Vagina (tissue), 2 donors: Measurements from ENCODE around the gene PCGF1. TPM values are rescaled to one million over a fixed set of nuclear protein-coding genes. Genes with fewer than 3 reads are reported as not detected.

Experiments
- DNase-seq, 2 donors: peaks; one replicate each; pipeline ENCODE4 v3.0.0-alpha.2; 2017; ENCODE audit errors: extremely low spot score in 2 of 2
- H3K27ac ChIP-seq: fragments of 200-600 bp; sonication (generic); one replicate; pipeline ENCODE4 v1.5.1; 2019
- H3K27me3 ChIP-seq: fragments of 200-600 bp; sonication (generic); one replicate; pipeline ENCODE4 v1.5.1; 2019
- H3K36me3 ChIP-seq, 2 donors: fragments of 200-600 bp; sonication (generic); one replicate each; pipeline ENCODE4 v1.5.1; 2017 to 2019
- H3K4me1 ChIP-seq: fragments of 200-600 bp; sonication (generic); one replicate; pipeline ENCODE4 v1.5.1; 2019
- H3K4me3 ChIP-seq, 2 donors: fragments of 200-600 bp; sonication (generic); 1 replicate in 1 of 2; 2 replicates in 1 of 2; pipeline ENCODE4 v1.5.1; 2016 to 2019
- H3K9me3 ChIP-seq: fragments of 200-600 bp; sonication (generic); one replicate; pipeline ENCODE4 v1.5.1; 2019
- POLR2A ChIP-seq, 2 donors: fragments of 450-650 bp; IDR thresholded peaks; one replicate each; pipeline ENCODE4 v1.6.1; 2017; ENCODE audit warnings: antibody characterized with exemption in 2 of 2, mild to moderate bottlenecking in 2 of 2, moderate library complexity in 2 of 2
- POLR2AphosphoS5 ChIP-seq, 2 donors: sonication (generic); formaldehyde crosslinking; IDR thresholded peaks; one replicate each; pipeline ENCODE4 v1.9.0; 2017; ENCODE audit warnings: antibody characterized with exemption in 2 of 2, mild to moderate bottlenecking in 2 of 2, low read depth in 1 of 2; ENCODE audit not compliant: insufficient read depth in 1 of 2
- intact Hi-C: fragments of 100-400 bp; cut with DNase I; formaldehyde crosslinking; loops from one replicate; pipeline ENCODE4 v1.15.1; 2023
- total RNA-seq: library from RNA; depleted of rRNA; stranded (reverse); fragments of >200 nt; gene quantifications from one replicate; pipeline ENCODE4 v1.2.3, GENCODE V29; 2016
- TF ChIP-seq, protein P1 (sequence below), 3 experiments: fragments of 450-650 bp in 2 of 3; fragments of 200-600 bp in 1 of 3; sonication (generic) in 1 of 3; IDR thresholded peaks; one replicate each; pipeline ENCODE4 v1.5.1; 2017 to 2019; ENCODE audit warnings: antibody characterized with exemption in 3 of 3, mild to moderate bottlenecking in 2 of 3, moderate library complexity in 2 of 3

PCGF1 gene
- 14.7 TPM for total RNA-seq

DNA sequence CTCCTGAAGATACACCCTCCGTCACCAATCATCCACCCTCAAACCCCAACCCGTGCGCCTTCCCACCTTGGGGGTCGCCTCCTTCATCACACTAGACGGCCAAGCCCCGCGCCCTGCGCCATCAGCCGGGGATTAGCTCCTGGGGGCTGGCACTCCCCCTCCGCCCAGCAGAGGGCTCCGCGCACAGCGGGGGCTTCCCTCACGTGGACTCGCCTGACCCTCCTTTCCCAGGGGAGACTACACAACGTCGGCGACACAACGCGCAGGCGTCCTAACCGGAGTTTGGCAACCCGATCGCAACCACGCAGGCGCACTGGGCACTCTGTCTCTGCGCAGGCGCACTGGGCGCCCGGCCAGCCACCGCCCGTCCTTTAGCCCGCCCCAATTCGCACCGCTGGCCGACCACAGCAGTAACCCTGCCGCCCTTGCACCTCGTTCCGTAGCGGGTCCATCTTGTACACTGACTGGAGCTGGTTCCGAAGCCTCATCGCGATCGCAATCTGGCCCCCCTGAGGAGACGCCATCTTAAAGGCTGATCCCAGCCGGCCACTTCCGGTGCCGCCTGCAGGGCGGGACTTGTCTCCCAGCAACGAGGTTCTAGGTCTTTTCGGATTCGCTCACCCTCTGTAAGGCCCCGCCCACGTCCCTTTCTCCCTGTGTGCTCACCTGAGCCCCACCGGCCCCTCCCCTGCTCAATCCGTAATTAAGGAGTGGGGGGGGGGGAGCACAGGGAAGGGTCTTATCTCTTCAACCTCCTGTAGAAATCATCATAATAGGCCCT lies at the start of gene PCGF1:
Gene PCGF1 (minus strand): TSS at position 551 of the 781 bp plus-strand sequence. CDS start 27 bp downstream, at position 524.
- no peaks in the 10 kb centered on the region for H3K9me3 ChIP-seq
- peaks cover 51% of the 10 kb centered on the region for H3K4me1 ChIP-seq
- H3K27ac ChIP-seq = peak within 1 kb of the TSS; percentile 98
- TF ChIP-seq POLR2A (IDR thresholded peaks at IDR 0.05) = no peak
- peak; percentile 85 to 93 for TF ChIP-seq POLR2AphosphoS5 (IDR thresholded peaks at IDR 0.05; ENCODE audit: insufficient read depth in 1 of 2, low read depth in 1 of 2)
- TF ChIP-seq, protein P1, sequence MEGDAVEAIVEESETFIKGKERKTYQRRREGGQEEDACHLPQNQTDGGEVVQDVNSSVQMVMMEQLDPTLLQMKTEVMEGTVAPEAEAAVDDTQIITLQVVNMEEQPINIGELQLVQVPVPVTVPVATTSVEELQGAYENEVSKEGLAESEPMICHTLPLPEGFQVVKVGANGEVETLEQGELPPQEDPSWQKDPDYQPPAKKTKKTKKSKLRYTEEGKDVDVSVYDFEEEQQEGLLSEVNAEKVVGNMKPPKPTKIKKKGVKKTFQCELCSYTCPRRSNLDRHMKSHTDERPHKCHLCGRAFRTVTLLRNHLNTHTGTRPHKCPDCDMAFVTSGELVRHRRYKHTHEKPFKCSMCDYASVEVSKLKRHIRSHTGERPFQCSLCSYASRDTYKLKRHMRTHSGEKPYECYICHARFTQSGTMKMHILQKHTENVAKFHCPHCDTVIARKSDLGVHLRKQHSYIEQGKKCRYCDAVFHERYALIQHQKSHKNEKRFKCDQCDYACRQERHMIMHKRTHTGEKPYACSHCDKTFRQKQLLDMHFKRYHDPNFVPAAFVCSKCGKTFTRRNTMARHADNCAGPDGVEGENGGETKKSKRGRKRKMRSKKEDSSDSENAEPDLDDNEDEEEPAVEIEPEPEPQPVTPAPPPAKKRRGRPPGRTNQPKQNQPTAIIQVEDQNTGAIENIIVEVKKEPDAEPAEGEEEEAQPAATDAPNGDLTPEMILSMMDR (IDR thresholded peaks at IDR 0.05) = peak in 1 of 3 experiments; percentile 20
- DNase-seq = peak in 1 of 2 donors; percentile 98
- intact Hi-C loops = no loop called here
- H3K36me3 ChIP-seq = peaks cover 0 to 21% of the 10 kb centered on the region in 2 donors
- H3K27me3 ChIP-seq = peaks cover 6% of the 10 kb centered on the region
- H3K4me3 ChIP-seq = peak within 1 kb of the TSS; percentile 76 to 91

DNA sequence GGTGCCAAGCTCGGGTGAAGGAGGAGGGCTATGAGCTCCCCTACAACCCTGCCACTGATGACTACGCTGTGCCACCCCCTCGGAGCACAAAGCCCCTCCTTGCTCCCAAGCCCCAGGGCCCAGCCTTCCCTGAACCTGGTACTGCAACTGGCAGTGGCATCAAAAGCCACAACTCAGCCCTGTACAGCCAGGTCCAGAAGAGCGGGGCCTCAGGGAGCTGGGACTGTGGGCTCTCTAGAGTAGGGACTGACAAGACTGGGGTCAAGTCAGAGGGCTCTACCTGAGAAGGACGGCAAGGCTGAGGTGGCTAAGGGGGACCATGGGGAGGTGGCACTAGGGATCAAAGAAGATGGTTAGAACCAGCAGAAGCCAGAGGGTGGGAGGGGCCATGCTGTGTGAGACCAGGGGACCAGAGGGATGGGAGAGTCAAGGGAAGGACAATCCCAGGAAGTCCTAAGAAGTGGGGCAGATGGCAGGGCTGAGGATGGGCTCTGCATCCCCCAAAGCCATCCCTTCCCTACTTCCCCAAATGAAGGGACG lies 49.4 kb upstream of the PCGF1 start:
- no peak overlapping the region for H3K4me3 ChIP-seq
- H3K27ac ChIP-seq = no peak overlapping the region

DNA sequence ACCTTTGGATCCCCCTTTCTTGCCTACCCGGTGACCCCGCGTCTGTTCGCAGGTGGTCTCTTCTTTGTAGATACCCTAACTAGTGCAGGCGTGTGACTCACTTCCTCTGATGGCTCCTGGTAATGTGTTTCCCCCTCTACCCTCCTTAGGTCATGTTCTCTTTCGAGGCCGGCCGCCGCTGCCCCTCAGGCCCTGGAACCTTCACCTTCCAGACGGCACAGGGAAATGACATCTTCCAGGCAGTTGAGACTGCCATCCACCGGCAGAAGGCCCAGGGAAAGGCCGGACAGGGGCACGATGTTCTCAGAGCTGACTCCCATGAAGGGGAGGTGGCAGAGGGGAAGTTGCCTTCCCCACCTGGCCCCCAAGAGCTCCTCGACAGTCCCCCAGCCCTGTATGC lies 48.7 kb upstream of the PCGF1 start:
- no peaks in the 10 kb centered on the region for H3K27me3 ChIP-seq
- no peak for TF ChIP-seq POLR2A (IDR thresholded peaks at IDR 0.05)
- TF ChIP-seq, protein P1 (IDR thresholded peaks at IDR 0.05) = no peak
- no peak for TF ChIP-seq POLR2AphosphoS5 (IDR thresholded peaks at IDR 0.05; ENCODE audit: insufficient read depth in 1 of 2, low read depth in 1 of 2)
- H3K4me3 ChIP-seq = no peak overlapping the region
- H3K36me3 ChIP-seq = no peaks in the 10 kb centered on the region
- no peak for DNase-seq
- H3K4me1 ChIP-seq = peaks cover 29% of the 10 kb centered on the region
- intact Hi-C loops = no loop called here
- no peaks in the 10 kb centered on the region for H3K9me3 ChIP-seq
- no peak overlapping the region for H3K27ac ChIP-seq

More for the DNA sequence above, 49.4 kb upstream of the PCGF1 start:
- DNase-seq = no peak
- Histone ChIP-seq H3K27me3 (no peaks in the 10 kb centered on the region), H3K36me3 (no peaks in the 10 kb centered on the region), H3K9me3 (no peaks in the 10 kb centered on the region), H3K4me1 (peaks cover 29% of the 10 kb centered on the region)
- TF ChIP-seq POLR2AphosphoS5 (IDR thresholded peaks at IDR 0.05; ENCODE audit: insufficient read depth in 1 of 2, low read depth in 1 of 2) (no peak), POLR2A (IDR thresholded peaks at IDR 0.05) (no peak)
- TF ChIP-seq, protein P1 (IDR thresholded peaks at IDR 0.05) = no peak
- intact Hi-C loops = no loop called here

DNA sequence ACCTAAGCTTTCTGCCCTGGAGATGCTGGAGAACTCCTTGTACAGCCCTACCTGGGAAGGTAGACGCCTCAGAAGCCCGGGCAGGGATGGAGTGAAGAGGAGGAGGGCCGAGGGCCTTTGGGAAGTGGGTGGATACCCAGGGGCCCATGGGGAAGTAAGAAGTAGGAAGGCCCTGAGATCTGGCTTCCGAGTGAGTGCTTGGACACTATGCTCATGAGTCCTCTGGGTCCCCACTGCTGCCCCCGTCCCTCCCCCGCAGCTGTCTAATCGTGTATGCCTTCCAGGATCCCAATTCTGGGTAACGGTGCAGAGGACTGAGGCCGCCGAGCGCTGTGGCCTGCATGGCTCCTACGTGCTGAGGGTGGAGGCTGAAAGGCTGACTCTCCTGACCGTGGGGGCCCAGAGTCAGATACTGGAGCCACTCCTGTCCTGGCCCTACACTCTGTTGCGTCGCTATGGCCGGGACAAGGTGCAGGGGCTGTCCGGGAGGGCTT lies 48.2 kb upstream of the PCGF1 start:
- Histone ChIP-seq H3K4me3 (peak overlapping the region; percentile 61 to 86), H3K27ac (no peak overlapping the region), H3K27me3 (no peaks in the 10 kb centered on the region), H3K9me3 (no peaks in the 10 kb centered on the region), H3K4me1 (peaks cover 29% of the 10 kb centered on the region), H3K36me3 (no peaks in the 10 kb centered on the region)
- peak in 1 of 2 donors; percentile 87 for DNase-seq
- TF ChIP-seq POLR2A (IDR thresholded peaks at IDR 0.05) (no peak), POLR2AphosphoS5 (IDR thresholded peaks at IDR 0.05; ENCODE audit: insufficient read depth in 1 of 2, low read depth in 1 of 2) (no peak)
- TF ChIP-seq, protein P1 (IDR thresholded peaks at IDR 0.05) = no peak
- intact Hi-C loops = no loop called here
